ENCODE data around the gene NDUFS3.
A peak's percentile ranks its signal among the peaks of the same experiment; 100 is the strongest.
"Not testable (repeated sequence)": the region's sequence is repeated elsewhere in the genome, so short reads cannot be mapped to it uniquely, and the experiment has no call there.

The NDUFS3 gene

DNA sequence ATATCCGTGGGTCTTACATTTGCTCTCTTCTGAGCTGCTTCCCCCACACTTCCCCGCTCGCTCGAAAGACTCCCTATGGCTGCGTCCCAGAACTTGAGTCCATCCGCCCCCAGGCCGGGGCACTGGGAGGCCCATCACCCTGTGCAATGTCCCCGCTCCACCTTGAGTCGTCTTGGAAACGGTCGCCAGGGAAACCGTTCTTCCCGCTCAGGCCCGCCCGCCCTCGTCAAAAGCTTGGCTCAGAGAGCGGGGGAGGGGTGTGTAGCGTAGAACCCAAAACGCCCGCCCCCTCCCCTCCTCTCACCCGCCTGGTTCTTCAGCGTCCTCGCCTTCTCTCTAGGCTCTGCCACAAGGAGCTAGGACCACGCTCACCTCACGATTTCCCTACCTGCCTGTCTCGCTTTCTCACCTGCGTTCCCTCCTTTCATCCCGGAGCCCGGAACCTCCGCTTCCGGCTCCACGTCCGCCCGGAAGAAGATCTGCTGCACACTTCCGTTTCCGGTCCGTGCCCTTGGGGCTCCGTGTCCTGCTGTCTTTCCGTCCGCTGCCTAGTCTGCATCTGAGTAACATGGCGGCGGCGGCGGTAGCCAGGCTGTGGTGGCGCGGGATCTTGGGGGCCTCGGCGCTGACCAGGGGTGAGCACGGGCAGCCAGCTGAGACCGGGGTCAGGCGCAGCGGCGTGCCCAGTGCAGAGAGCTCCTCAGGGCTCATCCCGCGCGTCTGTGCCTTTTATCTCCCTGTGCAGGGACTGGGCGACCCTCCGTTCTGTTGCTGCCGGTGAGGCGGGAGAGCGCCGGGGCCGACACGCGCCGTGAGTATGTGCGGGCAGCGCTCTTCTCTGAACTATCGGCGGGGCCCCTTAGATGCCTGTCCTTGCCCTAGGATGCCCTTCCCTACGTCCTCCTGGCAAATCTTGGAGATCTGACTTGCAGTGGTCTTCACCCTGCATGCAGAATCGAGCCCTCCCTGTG is at the start of gene NDUFS3, which contains the start of gene KBTBD4:
Gene NDUFS3 (plus strand): TSS at position 551 of the 971 bp plus-strand sequence. CDS start 18 bp downstream, at position 569.
Gene KBTBD4 (minus strand): TSS at position 447 of the 971 bp plus-strand sequence. CDS start 19 bp downstream, at position 428.
- DNase-seq, result peak; percentile 86

DNA sequence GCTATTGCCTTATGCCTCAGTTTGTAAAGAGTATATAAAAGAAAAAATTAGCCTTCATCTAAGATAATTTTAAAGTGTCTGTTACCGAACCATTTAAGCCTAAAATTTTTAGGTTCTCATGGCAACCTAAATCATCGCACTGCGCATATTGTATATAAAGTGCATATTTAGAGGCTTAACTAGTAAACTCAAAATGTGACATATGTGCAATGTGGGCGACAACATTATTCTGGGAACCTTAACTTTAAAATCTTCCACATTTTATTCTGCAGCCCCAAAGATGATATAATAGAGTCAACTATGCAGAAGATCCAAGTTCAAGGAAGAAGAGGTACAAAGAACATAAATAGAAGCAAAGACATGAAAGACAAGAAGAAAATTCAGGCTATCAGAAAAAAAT is 48.9 kb upstream of the NDUFS3 start:
- DNase-seq, result no peak

DNA sequence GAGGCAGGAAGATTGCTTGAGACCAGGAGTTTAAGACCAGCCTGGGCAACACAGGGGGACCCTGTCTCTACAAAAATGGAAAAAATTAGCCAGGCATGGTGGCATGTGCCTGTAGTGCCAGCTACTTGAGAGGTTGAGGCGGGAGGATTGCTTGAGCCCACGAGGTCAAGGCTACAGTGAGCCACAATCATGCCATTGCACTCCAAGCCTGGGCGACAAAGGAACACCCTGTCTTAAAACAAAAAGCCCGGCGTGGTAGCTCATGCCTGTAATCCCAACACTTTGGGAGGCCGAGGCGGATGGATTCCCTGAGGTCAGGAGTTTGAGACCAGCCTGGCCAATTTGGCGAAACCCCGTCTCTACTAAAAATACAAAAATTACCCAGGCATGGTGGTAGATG is 48.2 kb upstream of the NDUFS3 start:
- not testable (repeated sequence) for DNase-seq

DNA sequence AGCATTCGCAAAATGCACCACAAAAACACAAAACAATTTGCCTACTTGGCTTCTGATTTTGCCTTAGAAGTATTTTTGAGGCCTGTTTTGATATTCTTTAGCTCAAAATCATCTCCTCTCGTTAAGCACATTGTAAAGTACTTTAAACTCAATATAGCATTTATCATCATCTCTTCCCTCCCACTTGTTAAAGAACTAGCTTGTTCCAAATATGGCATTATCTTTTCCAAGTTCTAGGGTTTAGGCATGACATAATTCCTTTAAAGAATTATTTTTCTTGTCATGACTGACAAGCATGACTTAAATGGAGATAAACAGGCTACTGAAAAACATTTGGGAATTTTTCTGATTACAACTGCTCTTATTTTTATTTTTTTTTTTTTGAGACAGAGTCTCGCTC is 47.2 kb upstream of the NDUFS3 start:
- no peak for DNase-seq

DNA sequence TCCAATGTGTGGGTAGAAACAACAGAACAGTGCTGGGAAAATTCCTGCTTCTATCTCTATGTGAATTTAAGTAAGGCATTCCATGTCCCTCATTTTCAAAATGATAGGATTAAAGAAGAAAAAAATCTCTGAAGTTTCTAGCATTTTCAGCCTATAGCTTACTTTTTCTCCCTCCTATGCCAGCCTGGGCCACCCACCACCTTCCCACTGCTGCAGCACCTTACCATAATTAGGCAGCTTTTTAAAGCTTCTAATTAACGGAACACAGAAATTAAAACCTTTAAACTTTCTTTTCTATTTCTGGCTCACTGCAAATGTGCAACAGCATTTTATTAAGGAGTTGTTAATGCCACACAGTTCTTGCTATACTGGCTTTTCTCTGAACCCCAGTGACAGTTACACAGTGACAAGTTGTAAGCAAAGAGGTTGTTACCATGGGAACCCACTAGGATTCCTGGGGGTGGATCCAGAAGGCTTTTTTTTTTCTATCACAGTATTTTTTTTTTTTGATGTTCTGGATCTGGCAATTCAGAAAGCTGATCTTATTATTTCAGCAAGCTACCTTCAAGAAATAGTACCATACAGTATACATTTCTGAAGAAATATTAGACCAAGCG is 46.2 kb upstream of the NDUFS3 start:
- no peak for DNase-seq

DNA sequence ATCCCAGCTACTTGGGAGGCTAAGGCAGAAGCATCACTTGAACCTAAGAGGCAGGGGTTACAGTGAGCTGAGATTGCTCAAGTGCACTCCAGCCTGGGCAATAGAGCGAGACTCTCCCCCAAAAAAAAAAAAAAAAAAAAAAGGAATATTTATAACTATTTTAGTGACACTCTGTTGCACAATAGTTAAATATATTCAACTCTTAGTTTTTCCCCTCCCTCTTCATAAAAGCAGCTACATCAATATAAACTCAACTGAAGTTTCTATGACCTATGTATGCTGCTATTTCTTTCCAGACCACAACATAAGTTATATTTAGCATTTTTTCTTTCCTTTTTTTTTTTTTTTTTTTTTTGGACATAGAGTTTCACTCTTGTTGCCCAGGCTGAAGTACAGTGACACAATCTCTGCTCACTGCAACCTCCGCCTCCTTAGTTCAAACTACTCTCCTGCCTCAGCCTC is 45.2 kb upstream of the NDUFS3 start:
- no peak for DNase-seq

DNA sequence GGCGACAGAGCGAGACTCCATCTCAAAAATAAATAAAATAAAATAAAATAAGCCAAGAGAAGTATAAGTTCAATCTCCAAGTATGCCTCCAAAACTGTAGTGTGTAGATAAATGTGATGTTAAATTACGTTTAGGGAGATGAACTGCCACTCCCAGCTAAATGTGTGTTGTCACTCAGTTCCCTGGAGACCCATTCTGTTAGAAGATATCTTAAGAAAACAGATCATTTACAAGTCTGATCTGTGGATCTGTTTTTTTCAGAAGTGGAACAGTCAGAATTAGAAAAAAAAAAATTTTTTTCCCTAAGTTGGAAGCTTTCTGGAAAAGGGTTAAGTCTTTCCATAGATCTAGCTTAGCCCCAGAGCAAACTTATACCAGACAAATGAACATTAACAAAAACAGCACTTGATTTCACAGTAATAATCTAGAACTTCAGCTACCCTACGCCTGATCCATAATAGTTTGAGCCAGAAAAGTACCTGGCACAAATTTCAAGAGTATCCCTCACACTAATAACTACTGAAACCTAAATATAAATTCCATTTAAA is 44.1 kb upstream of the NDUFS3 start:
- DNase-seq, result no peak

DNA sequence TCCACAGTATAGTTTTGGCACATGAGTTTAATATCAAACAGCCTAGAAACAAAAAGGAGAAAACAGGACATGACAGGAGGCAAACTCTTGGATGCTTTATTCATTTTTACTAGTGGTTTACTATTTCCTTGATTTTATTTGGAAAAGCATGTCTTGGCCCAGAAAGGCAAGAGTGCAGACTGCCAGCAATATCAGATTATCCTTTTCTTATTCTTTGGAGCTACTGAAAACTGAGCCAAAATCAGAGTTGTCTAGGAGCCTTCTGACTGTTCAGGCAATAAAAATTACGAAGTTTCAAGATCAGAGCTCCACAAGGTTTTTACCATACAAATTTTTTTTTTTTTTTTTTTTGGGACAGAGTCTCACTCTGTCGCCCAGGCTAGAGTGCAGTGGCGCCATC is 42.0 kb upstream of the NDUFS3 start:
- DNase-seq, result no peak

DNA sequence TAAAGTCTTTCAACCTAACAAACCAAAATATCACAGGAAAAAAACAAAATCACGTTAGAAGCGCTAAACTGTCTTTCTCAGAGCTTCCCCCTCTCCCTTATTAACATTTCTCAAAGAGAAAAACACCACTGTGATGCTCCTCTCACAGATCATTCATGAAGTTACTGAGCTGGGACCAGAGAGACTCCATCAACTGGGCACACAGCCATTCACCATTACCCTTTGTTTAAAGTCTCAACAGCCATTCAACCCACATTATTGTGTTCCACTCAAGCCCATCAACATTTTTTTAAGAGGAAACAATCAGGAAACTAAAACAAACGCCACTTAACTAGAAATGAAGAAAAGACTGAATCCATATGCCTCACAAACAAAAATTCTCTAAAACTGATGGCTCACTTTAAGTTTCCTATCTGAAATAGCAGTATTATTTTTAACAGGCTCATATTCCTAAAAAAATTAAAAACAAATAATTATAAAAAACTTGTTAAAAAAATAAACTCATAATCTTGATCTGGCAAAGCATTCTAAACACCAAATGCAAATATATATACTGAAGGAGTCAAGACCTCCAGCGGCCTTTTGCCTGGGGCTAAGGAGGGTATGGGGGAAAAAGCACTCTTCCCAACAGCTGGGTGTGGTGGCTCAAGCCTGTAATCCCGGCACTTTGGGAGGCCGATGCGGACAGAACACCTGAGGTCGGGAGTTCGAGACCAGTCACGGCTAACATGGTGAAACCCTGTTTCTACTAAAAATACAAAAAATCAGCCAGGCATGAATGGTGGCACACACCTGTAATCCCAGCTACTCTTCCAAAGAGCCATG is 39.9 kb upstream of the NDUFS3 start:
- DNase-seq, result no peak

DNA sequence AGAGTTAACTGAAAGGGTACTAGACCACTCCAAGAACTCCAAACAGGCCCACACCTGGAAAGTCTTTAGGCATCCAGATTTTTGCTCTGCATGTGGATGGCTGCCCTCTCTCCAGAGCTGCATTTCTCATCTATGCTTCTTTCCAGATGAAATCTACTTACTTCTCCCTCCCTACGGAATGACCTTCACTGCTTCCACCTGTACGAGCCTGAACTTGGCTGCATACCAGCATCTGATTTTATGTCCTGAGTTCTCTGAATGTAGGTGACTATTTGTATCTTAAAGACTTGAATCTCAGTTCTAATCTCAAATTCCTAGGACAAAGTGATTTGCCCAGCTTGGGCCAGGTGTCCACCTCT is 39.2 kb upstream of the NDUFS3 start:
- DNase-seq, result no peak

DNA sequence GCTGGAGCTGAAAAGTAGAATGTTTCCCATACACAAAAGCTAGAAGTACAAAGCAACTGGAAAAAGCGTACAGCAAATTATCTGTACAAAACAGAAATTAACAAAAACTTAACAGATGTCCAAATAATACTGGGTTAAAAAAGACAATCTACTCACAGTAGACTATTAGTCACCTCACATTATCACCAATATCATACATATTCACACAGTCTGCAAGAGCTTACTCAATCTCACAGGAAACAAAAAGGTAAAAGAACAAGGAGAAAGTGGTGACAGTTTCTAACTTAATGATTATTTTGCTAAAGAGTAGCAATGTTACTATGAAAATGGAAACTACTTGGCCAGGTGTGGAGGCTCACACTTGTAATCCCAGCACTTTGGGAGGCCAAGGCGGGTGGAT is 37.8 kb upstream of the NDUFS3 start:
- no peak for DNase-seq

DNA sequence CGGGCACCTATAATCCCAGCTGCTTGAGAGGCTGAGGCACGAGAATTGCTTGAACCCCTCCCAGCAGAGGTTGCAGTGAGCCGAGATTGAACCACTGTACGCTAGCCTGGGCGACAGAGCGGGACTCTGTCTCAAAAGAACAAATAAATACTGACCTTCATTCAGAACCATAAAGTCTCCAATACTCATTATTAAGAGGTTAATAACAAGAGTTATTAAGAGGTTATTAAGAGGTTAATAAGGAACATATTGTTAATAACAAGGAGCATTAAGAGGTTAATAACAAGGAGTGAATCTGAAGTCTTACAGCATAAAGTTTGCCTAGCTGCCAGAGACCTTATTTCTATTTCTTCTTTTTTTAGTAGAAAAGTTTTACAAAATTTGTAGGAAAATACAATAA is 33.6 kb upstream of the NDUFS3 start:
- DNase-seq, result no peak

DNA sequence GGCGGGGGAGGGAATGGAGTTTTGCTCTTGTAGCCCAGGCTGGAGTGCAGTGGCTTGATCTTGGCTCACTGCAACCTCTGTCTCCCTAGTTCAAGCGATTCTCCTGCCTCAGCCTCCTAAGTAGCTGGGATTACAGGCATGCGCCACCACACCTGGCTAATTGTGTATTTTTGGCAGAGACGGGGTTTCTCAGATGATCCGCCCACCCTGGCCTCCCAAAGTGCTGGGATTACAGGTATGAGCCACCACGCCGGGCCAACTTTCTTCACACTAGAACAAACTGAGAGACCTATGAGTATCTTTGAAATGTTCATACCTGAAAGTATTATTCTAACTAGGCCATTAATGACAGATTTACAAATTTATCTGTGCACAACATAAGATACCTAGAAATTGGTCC is 32.6 kb upstream of the NDUFS3 start:
- not testable (repeated sequence) for DNase-seq

DNA sequence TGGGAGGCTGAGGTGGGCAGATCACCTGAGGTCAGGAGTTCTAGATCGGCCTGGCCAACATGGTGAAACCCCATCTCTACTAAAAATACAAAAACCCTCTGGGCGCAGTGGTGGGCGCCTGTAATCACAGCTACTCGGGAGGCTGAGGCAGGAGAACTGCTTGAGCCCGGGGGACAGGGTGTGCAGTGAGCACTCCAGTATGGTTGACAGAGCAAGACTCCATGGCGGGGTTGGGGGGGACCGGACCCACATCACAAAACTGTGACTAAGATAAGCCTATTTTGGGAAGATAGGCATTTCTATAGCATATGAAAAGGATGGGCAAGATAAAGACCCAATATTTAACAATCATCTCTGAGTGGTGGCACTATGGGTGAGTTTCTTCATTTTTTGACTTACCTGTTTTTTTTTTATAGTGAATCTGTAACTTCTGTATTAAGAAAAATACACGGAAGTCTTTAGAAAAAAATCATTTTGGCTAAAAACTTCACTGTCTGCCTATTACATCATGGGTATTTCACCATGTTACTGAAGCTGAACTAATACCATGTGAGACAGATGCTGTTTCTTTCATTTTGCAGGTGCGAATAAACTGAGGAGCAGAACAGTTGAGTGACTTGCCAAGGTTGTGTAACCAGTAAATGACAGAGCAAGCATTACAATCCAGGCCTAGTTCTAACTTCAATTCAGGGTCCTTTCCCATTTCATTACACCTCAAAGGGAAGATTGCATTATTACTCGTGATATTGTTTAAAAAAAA is 28.4 kb upstream of the NDUFS3 start:
- no peak for DNase-seq

DNA sequence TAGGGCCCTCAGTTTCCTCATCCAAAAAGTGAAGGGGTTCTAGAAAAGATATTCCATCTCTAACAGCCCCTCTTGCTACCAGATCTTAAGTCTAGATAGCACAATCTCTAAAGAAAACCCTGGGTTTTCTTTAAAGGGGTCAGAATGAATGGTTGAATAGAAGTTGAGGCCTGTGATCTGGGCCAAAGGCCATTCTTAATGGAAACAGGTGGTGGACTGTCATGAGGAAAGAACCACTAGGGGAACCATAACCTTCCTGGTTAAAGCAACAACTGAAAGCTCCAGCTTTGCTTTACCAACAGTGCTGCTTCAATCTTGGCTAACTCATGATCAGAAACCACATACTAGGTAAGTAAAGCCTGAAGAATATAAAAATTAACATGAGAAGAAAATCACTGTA is 27.8 kb upstream of the NDUFS3 start:
- peak; percentile 9 for DNase-seq

DNA sequence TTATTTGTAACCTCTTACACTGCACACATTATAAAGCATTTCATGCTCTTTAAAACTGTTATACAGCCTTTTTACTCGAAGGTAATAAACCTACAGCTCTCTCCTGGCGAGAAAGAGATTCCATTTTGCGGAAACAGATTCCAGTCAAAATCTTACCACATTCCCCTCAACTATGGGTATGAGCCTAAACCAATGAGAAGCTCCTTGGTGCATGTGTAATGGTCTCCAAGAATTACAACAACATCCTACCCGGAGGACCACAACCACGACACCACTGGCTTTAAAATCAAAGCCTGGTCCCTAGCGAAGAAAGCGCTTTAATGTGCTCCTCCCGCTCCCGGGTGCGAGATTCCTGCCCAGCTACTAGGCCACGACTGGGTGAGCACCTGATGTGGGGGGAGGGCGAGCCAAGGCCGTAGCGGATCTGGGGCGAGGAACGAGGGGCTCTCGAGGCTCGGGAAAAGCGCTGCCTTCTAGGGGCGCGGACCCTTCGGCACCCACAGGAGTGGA is 26.8 kb upstream of the NDUFS3 start:
- no peak for DNase-seq

DNA sequence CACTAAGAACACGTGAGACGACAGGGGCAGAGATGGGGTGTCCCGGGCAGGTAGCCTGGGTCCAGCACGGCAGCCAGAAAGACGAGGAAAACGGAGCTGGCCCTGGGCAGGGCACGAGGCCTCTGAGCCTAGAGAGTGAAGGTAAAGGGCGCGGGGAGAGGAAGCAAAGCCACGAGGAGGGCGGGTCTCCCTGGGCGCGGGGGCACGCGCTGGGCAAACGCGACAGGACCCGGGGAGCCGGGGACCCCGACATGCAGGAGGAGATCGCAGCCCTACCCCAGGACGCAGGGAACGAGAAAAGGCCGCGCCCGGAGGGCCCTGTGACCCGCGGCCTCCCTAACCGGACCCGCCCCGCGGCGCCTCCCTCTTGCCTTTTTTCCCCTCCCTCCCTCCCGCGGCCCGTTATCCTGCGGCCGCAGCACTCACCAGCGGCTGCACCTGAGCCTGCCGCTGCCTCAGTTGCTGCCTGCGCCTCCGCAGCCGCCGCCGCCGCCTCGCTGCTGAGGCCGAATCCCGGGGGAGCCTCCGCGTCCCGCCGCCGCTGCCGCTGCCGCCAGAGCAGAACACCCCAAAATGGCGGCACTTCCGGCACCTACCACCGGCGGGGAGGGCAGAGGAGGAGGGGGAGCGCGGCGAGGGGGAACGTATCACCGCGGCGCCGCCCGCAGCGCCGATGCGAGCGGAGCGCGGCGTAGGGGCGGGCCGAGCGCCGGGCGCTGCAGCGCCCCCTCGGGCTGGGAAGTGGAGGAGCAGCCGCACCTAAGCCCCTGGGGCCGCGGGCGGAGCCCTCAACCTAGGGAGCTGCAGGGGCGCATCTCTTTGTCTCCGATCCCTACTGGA is 26.1 kb upstream of the NDUFS3 start, which contains the start of gene CELF1:
Gene CELF1 (minus strand): TSS at position 567 of the 840 bp plus-strand sequence. CDS start 53,609 bp downstream, outside the sequence.
- DNase-seq, result peak; percentile 94

DNA sequence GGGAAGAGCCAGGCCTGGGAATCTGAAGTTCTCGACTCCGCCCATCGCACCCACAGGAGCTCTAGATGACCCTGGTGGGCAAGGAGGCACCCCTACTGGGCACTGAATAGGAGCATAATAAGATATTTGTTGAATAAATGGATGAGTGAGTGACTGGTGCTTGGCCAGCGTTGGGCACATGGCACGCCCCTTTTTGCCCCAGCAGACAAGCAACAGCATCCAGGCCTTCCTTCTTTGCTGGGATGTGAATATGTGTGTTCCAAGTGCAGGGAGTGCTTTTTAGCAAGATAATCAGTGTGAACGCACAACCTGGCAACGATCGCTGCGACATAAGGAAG is 25.5 kb upstream of the NDUFS3 start:
- no peak for DNase-seq

DNA sequence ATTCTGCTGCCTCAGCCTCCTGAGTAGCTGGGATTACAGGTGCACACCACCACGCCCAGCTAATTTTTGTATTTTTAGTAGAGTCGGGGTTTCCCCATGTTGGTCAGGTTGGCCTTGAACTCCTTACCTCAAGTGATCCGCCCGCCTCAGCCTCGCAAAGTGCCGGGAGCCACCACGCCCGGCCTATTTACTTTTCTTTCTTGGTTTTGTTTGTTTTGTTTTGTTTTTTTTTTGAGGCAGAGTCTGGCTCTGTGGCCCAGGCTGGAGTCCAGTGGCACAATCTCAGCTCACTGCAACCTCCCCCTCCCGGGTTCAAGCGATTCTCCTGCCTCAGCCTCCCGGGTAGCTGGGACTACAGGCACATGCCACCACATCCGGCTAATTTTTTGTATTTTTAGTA is 21.9 kb upstream of the NDUFS3 start:
- not testable (repeated sequence) for DNase-seq

DNA sequence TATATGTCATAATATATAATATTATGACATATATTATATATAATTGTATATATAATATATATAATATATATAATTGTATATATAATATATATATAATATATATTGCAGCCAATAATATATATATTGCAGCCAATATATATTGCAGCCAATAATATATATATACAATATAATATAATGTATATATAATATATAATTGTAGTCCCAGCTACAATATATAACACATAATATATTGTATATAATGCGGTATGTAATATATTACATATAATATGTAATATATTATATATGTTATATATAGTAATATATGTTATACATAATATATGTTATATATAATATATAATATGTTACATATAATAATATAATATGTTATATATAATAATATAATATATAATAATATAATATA is 20.2 kb upstream of the NDUFS3 start:
- DNase-seq, result no peak

DNA sequence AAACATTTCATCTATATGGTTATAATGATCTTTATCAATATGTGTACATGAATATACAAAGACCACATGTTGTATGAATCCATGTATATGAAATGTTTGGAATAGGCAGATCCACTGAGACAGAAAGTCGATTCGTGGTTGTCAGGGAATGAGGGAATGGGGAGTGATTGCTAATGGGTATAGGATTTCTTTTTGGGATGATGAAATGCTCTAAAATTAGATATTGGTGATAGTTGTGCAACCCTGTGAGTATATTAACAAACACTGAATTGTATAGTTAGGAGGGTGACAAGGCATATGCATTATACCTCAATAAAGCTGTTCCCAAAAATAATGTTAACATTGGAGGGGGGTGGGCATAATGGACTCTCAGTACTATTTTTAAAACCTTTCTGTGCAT is 18.4 kb upstream of the NDUFS3 start:
- DNase-seq, result no peak

Data from KG1 (cell line).